Measurements from ENCODE around the gene SLC25A52. TPM values are rescaled to one million over a fixed set of nuclear protein-coding genes. Genes with fewer than 3 reads are reported as not detected.

The SLC25A52 gene
- total RNA-seq, 2 experiments from 2014 or later, result 0.28 TPM; not detected in 1

GRCh38 chr18:31723990-31724711, 36.5 kb downstream of the SLC25A52 start:
- H3K36me3 Mint-ChIP-seq, result no peaks in the 10 kb centered on the region
- no peak for ATAC-seq (ENCODE audit: low read depth)
- peaks cover 32% of the 10 kb centered on the region for H3K27me3 Mint-ChIP-seq
- H3K9me3 Mint-ChIP-seq, result peaks cover 4% of the 10 kb centered on the region
- peak; percentile 30 for DNase-seq
- peaks cover 5% of the 10 kb centered on the region for H3K4me1 Mint-ChIP-seq
- no peak overlapping the region for H3K27ac Mint-ChIP-seq
- POLR2A ChIA-PET, result no interaction called here
- H3K4me3 Mint-ChIP-seq, result peak overlapping the region; percentile 73

GRCh38 chr18:31723639-31723989, 37.1 kb downstream of the SLC25A52 start:
- no peak for DNase-seq
- Mint-ChIP-seq H3K27me3 (peaks cover 32% of the 10 kb centered on the region), H3K4me1 (peaks cover 5% of the 10 kb centered on the region), H3K27ac (no peak overlapping the region), H3K9me3 (peaks cover 4% of the 10 kb centered on the region), H3K4me3 (no peak overlapping the region), H3K36me3 (no peaks in the 10 kb centered on the region)
- POLR2A ChIA-PET, result no interaction called here
- no peak for ATAC-seq (ENCODE audit: low read depth)

GRCh38 chr18:31722369-31722957, 38.2 kb downstream of the SLC25A52 start:
- Mint-ChIP-seq H3K27me3 (peaks cover 31% of the 10 kb centered on the region), H3K9me3 (peaks cover 4% of the 10 kb centered on the region), H3K27ac (no peak overlapping the region), H3K4me1 (peaks cover 5% of the 10 kb centered on the region), H3K36me3 (no peaks in the 10 kb centered on the region), H3K4me3 (no peak overlapping the region)
- ATAC-seq (ENCODE audit: low read depth) (peak; percentile 93), DNase-seq (peak; percentile 64)
- POLR2A ChIA-PET, result no interaction called here

GRCh38 chr18:31721601-31722000, 39.1 kb downstream of the SLC25A52 start:
- ATAC-seq (ENCODE audit: low read depth), result no peak
- H3K27me3 Mint-ChIP-seq, result peaks cover 30% of the 10 kb centered on the region
- DNase-seq, result no peak
- H3K4me1 Mint-ChIP-seq, result peaks cover 5% of the 10 kb centered on the region
- no peak overlapping the region for H3K27ac Mint-ChIP-seq
- H3K4me3 Mint-ChIP-seq, result no peak overlapping the region
- no peaks in the 10 kb centered on the region for H3K36me3 Mint-ChIP-seq
- POLR2A ChIA-PET, result no interaction called here
- peaks cover 4% of the 10 kb centered on the region for H3K9me3 Mint-ChIP-seq

- ATAC-seq (ENCODE audit: low read depth), result no peak
- H3K36me3 Mint-ChIP-seq, result no peaks in the 10 kb centered on the region
- POLR2A ChIA-PET, result no interaction called here
- H3K27me3 Mint-ChIP-seq, result peaks cover 29% of the 10 kb centered on the region
- peaks cover 4% of the 10 kb centered on the region for H3K9me3 Mint-ChIP-seq
- no peak overlapping the region for H3K27ac Mint-ChIP-seq
- H3K4me1 Mint-ChIP-seq, result peaks cover 5% of the 10 kb centered on the region
- no peak for DNase-seq
- H3K4me3 Mint-ChIP-seq, result no peak overlapping the region
Observed at GRCh38 chr18:31720867-31721266, 39.8 kb downstream of the SLC25A52 start.

GRCh38 chr18:31719363-31720006, 41.2 kb downstream of the SLC25A52 start:
- H3K4me1 Mint-ChIP-seq, result peaks cover 3% of the 10 kb centered on the region

GRCh38 chr18:31718386-31718785, 42.3 kb downstream of the SLC25A52 start:
- POLR2A ChIA-PET, result no interaction called here
- H3K27ac Mint-ChIP-seq, result no peak overlapping the region
- no peak for DNase-seq
- H3K4me3 Mint-ChIP-seq, result no peak overlapping the region
- H3K9me3 Mint-ChIP-seq, result peaks cover 4% of the 10 kb centered on the region
- no peaks in the 10 kb centered on the region for H3K36me3 Mint-ChIP-seq
- no peak for ATAC-seq (ENCODE audit: low read depth)
- H3K27me3 Mint-ChIP-seq, result peaks cover 11% of the 10 kb centered on the region
- no peaks in the 10 kb centered on the region for H3K4me1 Mint-ChIP-seq

More at GRCh38 chr18:31719363-31720006, 41.2 kb downstream of the SLC25A52 start:
- no peak for ATAC-seq (ENCODE audit: low read depth)
- POLR2A ChIA-PET, result no interaction called here
- Mint-ChIP-seq H3K9me3 (peaks cover 4% of the 10 kb centered on the region), H3K36me3 (no peaks in the 10 kb centered on the region), H3K27me3 (peaks cover 18% of the 10 kb centered on the region), H3K27ac (no peak overlapping the region), H3K4me3 (no peak overlapping the region)
- no peak for DNase-seq

- no peak for DNase-seq
- peaks cover 4% of the 10 kb centered on the region for H3K9me3 Mint-ChIP-seq
- no peak for ATAC-seq (ENCODE audit: low read depth)
- no peak overlapping the region for H3K27ac Mint-ChIP-seq
- H3K4me1 Mint-ChIP-seq, result no peaks in the 10 kb centered on the region
- no peaks in the 10 kb centered on the region for H3K36me3 Mint-ChIP-seq
- H3K4me3 Mint-ChIP-seq, result no peak overlapping the region
- H3K27me3 Mint-ChIP-seq, result peaks cover 5% of the 10 kb centered on the region
- POLR2A ChIA-PET, result no interaction called here
Observed at GRCh38 chr18:31716362-31716761, 44.3 kb downstream of the SLC25A52 start.

GRCh38 chr18:31711365-31712172, 49.1 kb downstream of the SLC25A52 start:
- Mint-ChIP-seq H3K4me3 (no peak overlapping the region), H3K27me3 (no peaks in the 10 kb centered on the region)
- POLR2A ChIA-PET, result no interaction called here

GRCh38 chr18:31710826-31711225, 49.9 kb downstream of the SLC25A52 start:
- Mint-ChIP-seq H3K4me3 (no peak overlapping the region), H3K4me1 (no peaks in the 10 kb centered on the region), H3K27me3 (no peaks in the 10 kb centered on the region), H3K27ac (no peak overlapping the region), H3K36me3 (no peaks in the 10 kb centered on the region), H3K9me3 (no peaks in the 10 kb centered on the region)
- POLR2A ChIA-PET, result no interaction called here
- ATAC-seq (ENCODE audit: low read depth) (no peak), DNase-seq (no peak)

More at GRCh38 chr18:31711365-31712172, 49.1 kb downstream of the SLC25A52 start:
- no peaks in the 10 kb centered on the region for H3K4me1 Mint-ChIP-seq
- no peaks in the 10 kb centered on the region for H3K9me3 Mint-ChIP-seq
- ATAC-seq (ENCODE audit: low read depth), result no peak
- no peak overlapping the region for H3K27ac Mint-ChIP-seq
- H3K36me3 Mint-ChIP-seq, result no peaks in the 10 kb centered on the region
- no peak for DNase-seq

Other genes with a start within 250 kb of the SLC25A52 start
- not detected for gene TTR, start 169.0 kb downstream of the SLC25A52 start, total RNA-seq
- under 1 TPM; 0.48 to 0.58 TPM for gene B4GALT6, start 76.3 kb downstream of the SLC25A52 start, total RNA-seq
- 10 to 100 TPM; 39.6 to 46.1 TPM for gene TRAPPC8, start 182.2 kb upstream of the SLC25A52 start, total RNA-seq

Measured in activated naive CD8-positive, alpha-beta T cell treated with anti-CD3 and anti-CD28 coated beads, Interleukin-2, amount 10 ng/mL, durations not matched to agents 7 days and 5 days (primary cell).